PC-3 (cell line): ENCODE data around the gene CD19.

Experiments
- EZH2 ChIP-seq: fragments of 300-600 bp; sonication (generic); IDR thresholded peaks from one replicate; pipeline ENCODE4 v1.6.1; 2017; ENCODE audit warnings: antibody characterized with exemption, mild to moderate bottlenecking, low read length; ENCODE audit not compliant: unreplicated experiment
- EZH2phosphoT487 ChIP-seq: fragments of 300-600 bp; sonication (generic); IDR thresholded peaks from 2 replicates; pipeline ENCODE4 v1.6.1; 2018; ENCODE audit warnings: mild to moderate bottlenecking, antibody characterized with exemption, low read length, borderline replicate concordance
- TF ChIP-seq, protein P1 (sequence below): fragments of 300-600 bp; sonication (generic); conservative IDR thresholded peaks from 2 replicates; pipeline ENCODE4 v1.5.1; 2017; ENCODE audit warnings: antibody characterized with exemption, low read depth, mild to moderate bottlenecking, low read length

DNA sequence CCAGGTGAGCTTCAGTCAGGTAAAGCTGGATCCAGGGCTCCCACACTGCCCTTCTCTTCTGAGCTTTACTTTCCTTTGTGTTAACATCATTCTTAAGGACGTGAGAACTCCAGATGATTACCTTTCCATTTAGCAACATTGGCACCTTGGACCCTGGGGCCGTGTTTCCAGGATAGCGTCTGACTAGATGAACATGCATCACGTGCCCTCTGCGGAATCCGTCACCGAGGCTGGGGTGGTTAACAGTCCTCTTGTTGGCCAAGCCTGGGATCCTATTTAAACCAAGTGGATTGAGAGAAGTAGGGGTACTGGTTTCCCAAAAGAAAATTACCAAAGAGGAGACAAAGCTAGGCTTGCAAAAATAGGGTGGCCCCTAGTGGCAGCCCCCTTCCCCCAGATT lies 49.2 kb downstream of the CD19 start:
- TF ChIP-seq, protein P1, sequence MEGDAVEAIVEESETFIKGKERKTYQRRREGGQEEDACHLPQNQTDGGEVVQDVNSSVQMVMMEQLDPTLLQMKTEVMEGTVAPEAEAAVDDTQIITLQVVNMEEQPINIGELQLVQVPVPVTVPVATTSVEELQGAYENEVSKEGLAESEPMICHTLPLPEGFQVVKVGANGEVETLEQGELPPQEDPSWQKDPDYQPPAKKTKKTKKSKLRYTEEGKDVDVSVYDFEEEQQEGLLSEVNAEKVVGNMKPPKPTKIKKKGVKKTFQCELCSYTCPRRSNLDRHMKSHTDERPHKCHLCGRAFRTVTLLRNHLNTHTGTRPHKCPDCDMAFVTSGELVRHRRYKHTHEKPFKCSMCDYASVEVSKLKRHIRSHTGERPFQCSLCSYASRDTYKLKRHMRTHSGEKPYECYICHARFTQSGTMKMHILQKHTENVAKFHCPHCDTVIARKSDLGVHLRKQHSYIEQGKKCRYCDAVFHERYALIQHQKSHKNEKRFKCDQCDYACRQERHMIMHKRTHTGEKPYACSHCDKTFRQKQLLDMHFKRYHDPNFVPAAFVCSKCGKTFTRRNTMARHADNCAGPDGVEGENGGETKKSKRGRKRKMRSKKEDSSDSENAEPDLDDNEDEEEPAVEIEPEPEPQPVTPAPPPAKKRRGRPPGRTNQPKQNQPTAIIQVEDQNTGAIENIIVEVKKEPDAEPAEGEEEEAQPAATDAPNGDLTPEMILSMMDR = no peak
- TF ChIP-seq EZH2phosphoT487 = no peak
- TF ChIP-seq EZH2 = no peak
